Keratinocyte (primary cell): ENCODE measurements around the gene IL17RD. TPM values are rescaled to one million over a fixed set of nuclear protein-coding genes. Genes with fewer than 3 reads are reported as not detected.

Experiments used
- DNase-seq: peaks from one replicate; pipeline ENCODE4 v3.0.0-alpha.2; 2011; ENCODE audit warnings: low read depth, missing footprints, low spot score
- FAIRE-seq: peaks from 2 replicates; lab custom pipeline; 2011; peaks lifted over from hg19 to GRCh38; lab: Jason Lieb, UNC
- H2AFZ ChIP-seq: 2 replicates; pipeline ENCODE4 v1.6.0; 2012; ENCODE audit warnings: low read length, control low read depth, inconsistent platforms; ENCODE audit not compliant: control insufficient read depth
- H3K27ac ChIP-seq: 2 replicates; pipeline ENCODE4 v1.5.1; 2011; ENCODE audit warnings: low read length; ENCODE audit not compliant: control insufficient read depth, insufficient read depth
- H3K27me3 ChIP-seq: 3 replicates; pipeline ENCODE4 v1.6.0; 2011; ENCODE audit warnings: low read length; ENCODE audit not compliant: control insufficient read depth, insufficient read depth; ENCODE audit errors: extremely low read depth
- H3K36me3 ChIP-seq, 2 experiments: 2 replicates in 1 of 2; 3 replicates in 1 of 2; pipeline ENCODE4 v1.5.1; 2011; ENCODE audit warnings: low read length in 2 of 2, mild to moderate bottlenecking in 1 of 2; ENCODE audit not compliant: control insufficient read depth in 2 of 2, insufficient read depth in 2 of 2; ENCODE audit errors: extremely low read depth in 1 of 2
- H3K4me1 ChIP-seq: 3 replicates; pipeline ENCODE4 v1.5.1; 2011; ENCODE audit warnings: low read length; ENCODE audit not compliant: control insufficient read depth, insufficient read depth; ENCODE audit errors: extremely low read depth
- H3K4me2 ChIP-seq: 3 replicates; pipeline ENCODE4 v1.6.0; 2011; ENCODE audit warnings: low read depth, low read length; ENCODE audit not compliant: control insufficient read depth, insufficient read depth; ENCODE audit errors: extremely low read depth
- H3K4me3 ChIP-seq, 3 experiments: fragments of 200-600 bp in 1 of 3; sonication (generic) in 1 of 3; 2 replicates in 2 of 3; 3 replicates in 1 of 3; pipeline ENCODE4 v1.5.1; 2011 to 2016; ENCODE audit warnings: low read length in 3 of 3, mild to moderate bottlenecking in 3 of 3, control low read depth in 2 of 3, inconsistent platforms in 1 of 3, low read depth in 1 of 3, mixed read lengths in 1 of 3, mixed run types in 1 of 3, moderate library complexity in 1 of 3; ENCODE audit not compliant: control insufficient read depth in 2 of 3, insufficient read depth in 2 of 3; ENCODE audit errors: extremely low read depth in 1 of 3
- H3K79me2 ChIP-seq: 2 replicates; pipeline ENCODE4 v1.6.0; 2012; ENCODE audit warnings: low read length; ENCODE audit not compliant: control insufficient read depth, insufficient read depth
- H3K9ac ChIP-seq: 3 replicates; pipeline ENCODE4 v1.6.0; 2011; ENCODE audit warnings: low read length; ENCODE audit not compliant: control insufficient read depth, insufficient read depth; ENCODE audit errors: extremely low read depth
- H3K9me1 ChIP-seq: 3 replicates; pipeline ENCODE4 v1.6.0; 2011; ENCODE audit warnings: low read length; ENCODE audit not compliant: control insufficient read depth, insufficient read depth; ENCODE audit errors: extremely low read depth
- H3K9me3 ChIP-seq: 2 replicates; pipeline ENCODE4 v1.5.1; 2012; ENCODE audit warnings: low read depth, low read length; ENCODE audit not compliant: control insufficient read depth
- H4K20me1 ChIP-seq: 3 replicates; pipeline ENCODE4 v1.6.0; 2011; ENCODE audit warnings: low read length; ENCODE audit not compliant: control insufficient read depth, insufficient read depth; ENCODE audit errors: extremely low read depth
- EZH2 ChIP-seq: IDR thresholded peaks from one replicate; pipeline ENCODE4 v1.6.1; 2012; ENCODE audit warnings: inconsistent platforms, mild to moderate bottlenecking, low read length, moderate library complexity
- dilution Hi-C: fragments of 300-500 bp; cut with MboI; formaldehyde crosslinking; loops from one replicate; pipeline ENCODE4 v1.7.0; 2020; ENCODE audit warnings: low sequenced_read_pairs; ENCODE audit not compliant: extremely low pct_ligation_motif_present
- polyA minus RNA-seq, 3 experiments: library from RNA; depleted of rRNA, polyadenylated mRNA; stranded (reverse); fragments of >200 nt; gene quantifications; 1 replicate in 1 of 3; 2 replicates in 1 of 3; 3 replicates in 1 of 3; pipeline ENCODE4 v1.2.3, GENCODE V29; 2011
- polyA plus RNA-seq, 5 experiments: library from polyadenylated mRNA; depleted of rRNA in 3 of 5; stranded (reverse) in 3 of 5; stranded (forward) in 1 of 5; unstranded in 1 of 5; fragments of >200 nt; gene quantifications; 1 replicate in 1 of 5; 2 replicates in 3 of 5; 3 replicates in 1 of 5; pipeline versions ENCODE4 v1.2.1 to v1.2.3, GENCODE V29; 2011 to 2012; ENCODE audit warnings: missing spikeins in 2 of 5, low read depth in 1 of 5, low replicate concordance in 1 of 5
- TF ChIP-seq, protein P1 (sequence below), 3 experiments: IDR thresholded peaks in 1 of 3; conservative IDR thresholded peaks in 1 of 3; optimal IDR thresholded peaks in 1 of 3; 2 replicates in 2 of 3; 3 replicates in 1 of 3; pipeline versions ENCODE3 to v1.5.1; 2011; ENCODE audit warnings: low read length in 3 of 3, mild to moderate bottlenecking in 3 of 3, moderate library complexity in 2 of 3, control low read depth in 1 of 3, inconsistent platforms in 1 of 3; ENCODE audit not compliant: insufficient read depth in 2 of 3; ENCODE audit errors: extremely low read depth in 1 of 3

The IL17RD gene
- 1.4 to 1.7 TPM (median 1.6 TPM) in 3 replicates for polyA plus RNA-seq
- polyA plus RNA-seq (2011; ENCODE audit: low read depth) = 1.2 TPM
- 1.0 and 1.3 TPM in 2 replicates for polyA plus RNA-seq (2011; cell fraction: cytosol; rRNA removed)
- polyA plus RNA-seq (2011; cell fraction: nucleus; rRNA removed) = 2.1 and 2.6 TPM in 2 replicates
- polyA plus RNA-seq (2012; ENCODE audit: low replicate concordance) = 1.4 and 1.7 TPM in 2 replicates
- polyA minus RNA-seq = 1.9 to 6.4 TPM (median 3.8 TPM) in 3 replicates
- polyA minus RNA-seq (2011; cell fraction: cytosol; rRNA and poly(A)+ RNA removed) = 1.9 TPM
- polyA minus RNA-seq (2011; cell fraction: nucleus; rRNA and poly(A)+ RNA removed) = 2.6 and 5.5 TPM in 2 replicates

DNA sequence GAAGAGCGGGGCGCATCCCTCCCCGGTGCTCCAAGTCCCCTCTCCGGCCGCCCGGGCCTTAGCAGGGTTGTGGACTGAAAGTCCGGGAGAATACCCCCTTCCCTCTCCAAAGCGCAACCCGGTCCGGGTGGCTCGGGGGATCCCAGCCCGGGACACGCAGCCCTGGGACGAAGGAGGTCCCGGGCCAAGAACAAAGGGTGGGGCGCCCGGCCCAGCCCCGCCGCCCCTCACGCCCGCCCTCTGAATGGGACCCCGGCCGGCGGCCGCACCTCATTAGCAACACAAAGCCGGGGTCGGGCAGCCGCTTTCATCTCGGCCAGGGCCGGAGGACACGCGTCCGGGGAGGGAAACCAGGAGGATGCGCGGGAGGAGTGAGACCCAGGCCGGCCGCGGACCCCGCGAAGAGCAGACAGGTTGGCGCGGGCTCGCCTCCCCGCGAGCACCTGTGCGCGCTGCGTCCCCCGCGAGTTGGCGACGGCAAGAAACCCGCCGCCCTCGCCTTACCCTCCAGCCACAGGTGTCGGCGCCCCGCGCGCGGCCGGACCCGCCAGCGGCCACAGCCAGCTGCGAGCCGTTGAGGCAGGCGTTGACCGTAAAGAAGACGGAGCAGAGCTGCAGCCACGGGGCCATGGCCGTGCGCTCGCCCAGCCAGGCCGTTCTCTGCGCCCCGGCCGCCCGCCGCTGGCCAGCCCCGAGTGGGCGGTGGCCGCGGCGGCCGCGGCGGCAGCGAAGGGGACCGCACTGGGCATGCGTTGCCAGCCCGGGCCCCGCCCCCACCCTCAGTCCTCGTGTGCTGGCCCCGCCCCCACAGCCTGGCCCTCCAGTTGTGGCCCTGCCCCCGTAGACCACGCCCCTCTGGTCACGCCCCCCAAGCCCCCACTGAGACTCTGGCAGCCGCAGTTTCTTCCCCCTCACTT, at the start of gene IL17RD:
Gene IL17RD (minus strand): TSS at position 697 of the 917 bp plus-strand sequence. CDS start 67 bp downstream, at position 630.
- peaks cover 3% of the 10 kb centered on the region for H4K20me1 ChIP-seq
- peaks cover 2% of the 10 kb centered on the region for H3K4me1 ChIP-seq
- H3K9ac ChIP-seq = peak within 1 kb of the TSS; percentile 44
- H3K27me3 ChIP-seq = peaks cover 23% of the 10 kb centered on the region
- dilution Hi-C loops = no loop called here
- no peaks in the 10 kb centered on the region for H3K9me3 ChIP-seq
- H3K79me2 ChIP-seq = no peaks in the 10 kb centered on the region
- H3K4me3 ChIP-seq = peak within 1 kb of the TSS; percentile 61 to 77 (median 64)
- no peaks in the 10 kb centered on the region for H3K9me1 ChIP-seq
- no peak within 1 kb of the TSS for H3K27ac ChIP-seq
- peak within 1 kb of the TSS; percentile 87 for H3K4me2 ChIP-seq
- TF ChIP-seq, protein P1, sequence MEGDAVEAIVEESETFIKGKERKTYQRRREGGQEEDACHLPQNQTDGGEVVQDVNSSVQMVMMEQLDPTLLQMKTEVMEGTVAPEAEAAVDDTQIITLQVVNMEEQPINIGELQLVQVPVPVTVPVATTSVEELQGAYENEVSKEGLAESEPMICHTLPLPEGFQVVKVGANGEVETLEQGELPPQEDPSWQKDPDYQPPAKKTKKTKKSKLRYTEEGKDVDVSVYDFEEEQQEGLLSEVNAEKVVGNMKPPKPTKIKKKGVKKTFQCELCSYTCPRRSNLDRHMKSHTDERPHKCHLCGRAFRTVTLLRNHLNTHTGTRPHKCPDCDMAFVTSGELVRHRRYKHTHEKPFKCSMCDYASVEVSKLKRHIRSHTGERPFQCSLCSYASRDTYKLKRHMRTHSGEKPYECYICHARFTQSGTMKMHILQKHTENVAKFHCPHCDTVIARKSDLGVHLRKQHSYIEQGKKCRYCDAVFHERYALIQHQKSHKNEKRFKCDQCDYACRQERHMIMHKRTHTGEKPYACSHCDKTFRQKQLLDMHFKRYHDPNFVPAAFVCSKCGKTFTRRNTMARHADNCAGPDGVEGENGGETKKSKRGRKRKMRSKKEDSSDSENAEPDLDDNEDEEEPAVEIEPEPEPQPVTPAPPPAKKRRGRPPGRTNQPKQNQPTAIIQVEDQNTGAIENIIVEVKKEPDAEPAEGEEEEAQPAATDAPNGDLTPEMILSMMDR (optimal IDR thresholded peaks at IDR 0.05 in 1 of 3, IDR thresholded peaks at IDR 0.05 in 1 of 3, conservative IDR thresholded peaks at IDR 0.05 in 1 of 3; ENCODE audit: extremely low read depth in 1 of 3, insufficient read depth in 2 of 3, low read length in 3 of 3) = no peak
- peak; percentile 8 for TF ChIP-seq EZH2
- no peaks in the 10 kb centered on the region for H3K36me3 ChIP-seq
- H2AFZ ChIP-seq = peak within 1 kb of the TSS; percentile 83
- DNase-seq = no peak
- no peak for FAIRE-seq

DNA sequence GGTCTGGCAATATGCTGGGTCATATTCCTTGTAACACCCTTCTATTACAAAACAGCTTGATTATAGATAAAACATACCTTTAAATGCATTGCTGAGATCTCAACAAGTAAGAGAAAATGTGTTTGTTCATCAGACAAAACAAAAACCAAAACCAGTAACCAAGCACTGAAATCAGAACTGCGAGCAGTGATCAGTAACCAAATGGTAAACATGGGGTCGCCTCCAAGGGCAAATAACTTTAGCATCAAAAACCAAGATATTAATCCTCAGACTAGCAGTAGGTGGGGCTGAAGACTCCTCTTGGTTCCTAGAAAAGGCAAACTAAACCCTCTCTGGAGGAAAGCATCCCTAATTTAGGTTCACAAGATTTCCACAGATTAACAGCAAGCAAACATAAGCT, 41.3 kb upstream of the IL17RD start:
- H3K9me1 ChIP-seq = no peaks in the 10 kb centered on the region
- no peak overlapping the region for H3K9ac ChIP-seq
- no peaks in the 10 kb centered on the region for H3K4me1 ChIP-seq
- H2AFZ ChIP-seq = no peak overlapping the region
- dilution Hi-C loops = no loop called here
- no peak for FAIRE-seq
- no peaks in the 10 kb centered on the region for H3K36me3 ChIP-seq
- TF ChIP-seq EZH2 = no peak
- TF ChIP-seq, protein P1 (optimal IDR thresholded peaks at IDR 0.05 in 1 of 3, IDR thresholded peaks at IDR 0.05 in 1 of 3, conservative IDR thresholded peaks at IDR 0.05 in 1 of 3; ENCODE audit: extremely low read depth in 1 of 3, insufficient read depth in 2 of 3, low read length in 3 of 3) = no peak
- no peaks in the 10 kb centered on the region for H3K79me2 ChIP-seq
- no peak for DNase-seq
- no peak overlapping the region for H3K4me2 ChIP-seq
- H3K27ac ChIP-seq = no peak overlapping the region
- H3K9me3 ChIP-seq = no peaks in the 10 kb centered on the region
- no peak overlapping the region for H3K4me3 ChIP-seq
- no peaks in the 10 kb centered on the region for H3K27me3 ChIP-seq
- no peaks in the 10 kb centered on the region for H4K20me1 ChIP-seq
